HepG2 (cell line): ENCODE data around the gene FAM174A. TPM values are rescaled to one million over a fixed set of nuclear protein-coding genes. Genes with fewer than 3 reads are reported as not detected.
A peak's percentile ranks its signal among the peaks of the same experiment; 100 is the strongest.

Source experiments
- BHLHE40 ChIP-seq: IDR thresholded peaks from 2 replicates; pipeline ENCODE4 v1.6.1; 2011; ENCODE audit warnings: low read length, improper control_type of control experiment
- HNF1B ChIP-seq: sonication (generic); formaldehyde crosslinking; IDR thresholded peaks from 2 replicates; pipeline ENCODE4 v1.5.1; 2020; ENCODE audit warnings: mild to moderate bottlenecking, moderate library complexity, missing genetic modification reagents
- IKZF5 ChIP-seq: IDR thresholded peaks from 2 replicates; pipeline ENCODE4 v1.6.1; 2018; ENCODE audit warnings: missing genetic modification reagents, mild to moderate bottlenecking, missing compliant biosample characterization
- MATR3 ChIP-seq: sonication (generic); formaldehyde crosslinking; IDR thresholded peaks from 2 replicates; pipeline ENCODE4 v1.4.0; 2020; ENCODE audit warnings: missing genetic modification reagents
- PBX3 ChIP-seq: sonication (generic); formaldehyde crosslinking; IDR thresholded peaks from 2 replicates; pipeline ENCODE4 v1.8.1; 2023; ENCODE audit warnings: missing genetic modification reagents, inconsistent platforms, borderline replicate concordance
- PTBP1 ChIP-seq: fragments of 200-400 bp; formaldehyde crosslinking; IDR thresholded peaks from 2 replicates; pipeline ENCODE4 v1.6.1; 2018; ENCODE audit warnings: low read length, low read depth; ENCODE audit not compliant: poor library complexity, severe bottlenecking
- REXO4 ChIP-seq: sonication (generic); formaldehyde crosslinking; IDR thresholded peaks from 2 replicates; pipeline ENCODE4 v1.8.0; 2022; ENCODE audit warnings: missing genetic modification reagents, mild to moderate bottlenecking, borderline replicate concordance
- SRSF4 ChIP-seq: fragments of 200-400 bp; formaldehyde crosslinking; IDR thresholded peaks from one replicate; pipeline ENCODE4 v1.6.1; 2018; ENCODE audit warnings: mild to moderate bottlenecking, low read depth, low read length, moderate library complexity; ENCODE audit not compliant: poor library complexity, severe bottlenecking
- SYNCRIP ChIP-seq: fragments of 200-400 bp; formaldehyde crosslinking; IDR thresholded peaks from 2 replicates; pipeline ENCODE4 v1.6.1; 2018; ENCODE audit warnings: mild to moderate bottlenecking, low read depth, low read length; ENCODE audit not compliant: insufficient read depth
- TAF1 ChIP-seq: sonication (generic); formaldehyde crosslinking; IDR thresholded peaks from 2 replicates; pipeline ENCODE4 v1.4.0; 2020; ENCODE audit warnings: missing genetic modification reagents
- TCF12 ChIP-seq, 2 experiments: fragments of 450-650 bp in 1 of 2; sonication (generic) in 1 of 2; formaldehyde crosslinking in 1 of 2; IDR thresholded peaks; 2 replicates each; pipeline versions ENCODE4 v1.6.1 to v1.8.0; 2017 to 2022; ENCODE audit warnings: antibody characterized with exemption in 1 of 2, mild to moderate bottlenecking in 1 of 2, missing genetic modification reagents in 1 of 2, moderate library complexity in 1 of 2
- ZNF180 ChIP-seq: sonication (generic); formaldehyde crosslinking; IDR thresholded peaks from 2 replicates; pipeline ENCODE4 v1.4.0; 2020; ENCODE audit warnings: low read depth, missing genetic modification reagents, borderline replicate concordance
- ZNF609 ChIP-seq: sonication (generic); formaldehyde crosslinking; IDR thresholded peaks from 2 replicates; pipeline ENCODE4 v1.4.0; 2020; ENCODE audit warnings: mild to moderate bottlenecking, missing genetic modification reagents, borderline replicate concordance
- ZNF772 ChIP-seq: sonication (generic); formaldehyde crosslinking; IDR thresholded peaks from 2 replicates; pipeline ENCODE4 v1.5.0; 2020; ENCODE audit warnings: mild to moderate bottlenecking, missing genetic modification reagents
- polyA plus RNA-seq, 8 experiments: library from polyadenylated mRNA; depleted of rRNA in 3 of 8; stranded (reverse) in 7 of 8; unstranded in 1 of 8; fragments of >200 nt; fragmentation: Illumina TruSeq in 4 of 8; extraction: Trizol in 4 of 8; gene quantifications; 2 replicates each; pipeline versions ENCODE4 v1.2.1 to v1.2.3, GENCODE V29; 2011 to 2016; ENCODE audit warnings: low read depth in 4 of 8, missing spikeins in 1 of 8, mixed read lengths in 1 of 8; ENCODE audit not compliant: insufficient read depth in 1 of 8
- total RNA-seq, 5 experiments: library from RNA; depleted of rRNA; stranded (reverse); fragments of >200 nt; fragmentation: Illumina TruSeq; extraction: Trizol; gene quantifications; 2 replicates each; pipeline ENCODE4 v1.2.3, GENCODE V29; 2016; ENCODE audit warnings: low read depth in 1 of 5
- TF ChIP-seq, protein P1 (sequence below): sonication (generic); formaldehyde crosslinking; IDR thresholded peaks from 2 replicates; pipeline ENCODE4 v1.5.0; 2020; ENCODE audit warnings: missing genetic modification reagents

The FAM174A gene
- total and polyA plus RNA-seq, 2 of the 13 experiments (the other 11 are each of a cell fraction or from before 2014, with no cell fraction given) = 6.8 to 7.8 TPM

DNA sequence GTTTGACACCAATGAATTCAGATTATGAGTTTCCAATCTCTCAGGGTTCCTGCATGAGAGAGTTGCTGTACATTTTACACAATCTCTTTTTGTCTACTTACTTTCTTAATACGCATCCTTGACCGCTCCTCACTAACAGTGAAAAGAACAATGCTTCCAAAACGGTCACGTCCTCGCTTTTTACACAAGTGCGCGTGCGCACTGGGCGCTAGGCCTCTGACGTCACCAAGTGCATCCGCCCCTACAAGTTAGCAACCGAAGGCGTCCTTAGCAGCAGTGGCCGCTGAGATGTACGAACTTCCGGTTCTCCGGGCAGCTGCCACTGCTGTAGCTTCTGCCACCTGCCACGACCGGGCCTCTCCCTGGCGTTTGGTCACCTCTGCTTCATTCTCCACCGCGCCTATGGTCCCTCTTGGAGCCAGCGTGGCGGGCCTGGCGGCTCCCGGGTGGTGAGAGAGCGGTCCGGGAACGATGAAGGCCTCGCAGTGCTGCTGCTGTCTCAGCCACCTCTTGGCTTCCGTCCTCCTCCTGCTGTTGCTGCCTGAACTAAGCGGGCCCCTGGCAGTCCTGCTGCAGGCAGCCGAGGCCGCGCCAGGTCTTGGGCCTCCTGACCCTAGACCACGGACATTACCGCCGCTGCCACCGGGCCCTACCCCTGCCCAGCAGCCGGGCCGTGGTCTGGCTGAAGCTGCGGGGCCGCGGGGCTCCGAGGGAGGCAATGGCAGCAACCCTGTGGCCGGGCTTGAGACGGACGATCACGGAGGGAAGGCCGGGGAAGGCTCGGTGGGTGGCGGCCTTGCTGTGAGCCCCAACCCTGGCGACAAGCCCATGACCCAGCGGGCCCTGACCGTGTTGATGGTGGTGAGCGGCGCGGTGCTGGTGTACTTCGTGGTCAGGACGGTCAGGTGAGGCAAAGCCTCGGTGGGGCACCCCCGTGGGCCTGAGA is at the start of gene FAM174A (continued):
- TF ChIP-seq MATR3 (CRISPR knock-in tag) = no peak
- peak; percentile 68; the same call in 1 of the 2 replicates for TF ChIP-seq HNF1B (CRISPR knock-in tag)
- TF ChIP-seq TCF12 (IDR thresholded peaks at IDR 0.05) = no peak
- TF ChIP-seq TCF12 (CRISPR knock-in tag; IDR thresholded peaks at IDR 0.05) = no peak
- TF ChIP-seq ZNF609 = no peak
- TF ChIP-seq, protein P1, sequence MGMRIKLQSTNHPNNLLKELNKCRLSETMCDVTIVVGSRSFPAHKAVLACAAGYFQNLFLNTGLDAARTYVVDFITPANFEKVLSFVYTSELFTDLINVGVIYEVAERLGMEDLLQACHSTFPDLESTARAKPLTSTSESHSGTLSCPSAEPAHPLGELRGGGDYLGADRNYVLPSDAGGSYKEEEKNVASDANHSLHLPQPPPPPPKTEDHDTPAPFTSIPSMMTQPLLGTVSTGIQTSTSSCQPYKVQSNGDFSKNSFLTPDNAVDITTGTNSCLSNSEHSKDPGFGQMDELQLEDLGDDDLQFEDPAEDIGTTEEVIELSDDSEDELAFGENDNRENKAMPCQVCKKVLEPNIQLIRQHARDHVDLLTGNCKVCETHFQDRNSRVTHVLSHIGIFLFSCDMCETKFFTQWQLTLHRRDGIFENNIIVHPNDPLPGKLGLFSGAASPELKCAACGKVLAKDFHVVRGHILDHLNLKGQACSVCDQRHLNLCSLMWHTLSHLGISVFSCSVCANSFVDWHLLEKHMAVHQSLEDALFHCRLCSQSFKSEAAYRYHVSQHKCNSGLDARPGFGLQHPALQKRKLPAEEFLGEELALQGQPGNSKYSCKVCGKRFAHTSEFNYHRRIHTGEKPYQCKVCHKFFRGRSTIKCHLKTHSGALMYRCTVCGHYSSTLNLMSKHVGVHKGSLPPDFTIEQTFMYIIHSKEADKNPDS (CRISPR knock-in tag) = no peak
- no peak for TF ChIP-seq SRSF4
- peak; percentile 77 for TF ChIP-seq TAF1 (CRISPR knock-in tag)
- no peak for TF ChIP-seq PBX3 (CRISPR knock-in tag)
- TF ChIP-seq REXO4 (CRISPR knock-in tag) = no peak
- TF ChIP-seq ZNF180 (CRISPR knock-in tag) = no peak
- TF ChIP-seq ZNF772 (CRISPR knock-in tag) = peak; percentile 62; the same call in 1 of the 2 replicates
- TF ChIP-seq BHLHE40 = no peak
- no peak; the same call in 1 of the 2 replicates for TF ChIP-seq IKZF5 (CRISPR knock-in tag)
- TF ChIP-seq PTBP1 = no peak
- no peak for TF ChIP-seq SYNCRIP
